GM18867 (cell line): ENCODE results near the gene HOXD8.

Source experiments
- ATAC-seq: cut with Tn5 transposase; IDR thresholded peaks from one replicate; pipeline ENCODE4 v1.9.1; 2021; ENCODE audit warnings: mild to moderate bottlenecking, moderate library complexity; ENCODE audit not compliant: unreplicated experiment

HOXD8 gene

DNA sequence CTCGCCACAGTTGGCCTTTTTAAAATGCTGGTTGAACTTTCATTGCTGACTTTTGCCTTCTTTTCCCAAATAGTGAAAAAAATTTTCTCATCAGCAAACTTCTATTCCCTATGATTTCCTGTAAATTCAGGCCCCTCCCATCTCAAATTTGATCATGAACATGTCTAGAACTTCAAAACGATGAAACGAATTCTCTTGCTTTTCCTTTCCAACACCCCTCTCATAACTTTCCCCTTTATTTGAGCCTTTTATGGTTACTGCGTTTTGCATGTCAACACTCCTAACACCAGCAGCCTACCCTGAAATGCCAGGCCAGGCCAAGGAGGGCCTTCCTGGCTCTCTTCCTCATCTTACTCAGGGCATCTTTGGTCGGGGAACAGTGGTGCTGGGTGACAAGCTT is 38.6 kb upstream of the HOXD8 start:
- no peak for ATAC-seq

- ATAC-seq = no peak
Measured at GRCh38 chr2:176091329-176092258, 37.9 kb upstream of the HOXD8 start.

GRCh38 chr2:176092270-176093144 is 37.0 kb upstream of the HOXD8 start, which contains the start of gene HOXD13:
Gene HOXD13 (plus strand): TSS chr2:176092721. CDS start chr2:176092891, 170 bp downstream.
- no peak for ATAC-seq

GRCh38 chr2:176093145-176093897 is 36.2 kb upstream of the HOXD8 start:
- no peak for ATAC-seq

- ATAC-seq = no peak
Measured at GRCh38 chr2:176093898-176094249, 35.6 kb upstream of the HOXD8 start.

DNA sequence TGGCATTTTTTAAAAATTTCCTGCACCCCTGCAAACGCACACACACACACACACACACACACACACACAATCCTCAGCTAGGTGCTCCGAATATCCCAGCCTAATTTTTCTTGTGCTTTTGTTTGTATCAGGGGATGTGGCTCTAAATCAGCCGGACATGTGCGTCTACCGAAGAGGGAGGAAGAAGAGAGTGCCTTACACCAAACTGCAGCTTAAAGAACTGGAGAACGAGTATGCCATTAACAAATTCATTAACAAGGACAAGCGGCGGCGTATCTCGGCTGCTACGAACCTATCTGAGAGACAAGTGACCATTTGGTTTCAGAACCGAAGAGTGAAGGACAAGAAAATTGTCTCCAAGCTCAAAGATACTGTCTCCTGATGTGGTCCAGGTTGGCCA is 35.2 kb upstream of the HOXD8 start:
- ATAC-seq = no peak

- ATAC-seq = no peak
Measured at GRCh38 chr2:176095421-176095820, 34.1 kb upstream of the HOXD8 start.

GRCh38 chr2:176096243-176096985 is 33.1 kb upstream of the HOXD8 start:
- ATAC-seq = no peak

DNA sequence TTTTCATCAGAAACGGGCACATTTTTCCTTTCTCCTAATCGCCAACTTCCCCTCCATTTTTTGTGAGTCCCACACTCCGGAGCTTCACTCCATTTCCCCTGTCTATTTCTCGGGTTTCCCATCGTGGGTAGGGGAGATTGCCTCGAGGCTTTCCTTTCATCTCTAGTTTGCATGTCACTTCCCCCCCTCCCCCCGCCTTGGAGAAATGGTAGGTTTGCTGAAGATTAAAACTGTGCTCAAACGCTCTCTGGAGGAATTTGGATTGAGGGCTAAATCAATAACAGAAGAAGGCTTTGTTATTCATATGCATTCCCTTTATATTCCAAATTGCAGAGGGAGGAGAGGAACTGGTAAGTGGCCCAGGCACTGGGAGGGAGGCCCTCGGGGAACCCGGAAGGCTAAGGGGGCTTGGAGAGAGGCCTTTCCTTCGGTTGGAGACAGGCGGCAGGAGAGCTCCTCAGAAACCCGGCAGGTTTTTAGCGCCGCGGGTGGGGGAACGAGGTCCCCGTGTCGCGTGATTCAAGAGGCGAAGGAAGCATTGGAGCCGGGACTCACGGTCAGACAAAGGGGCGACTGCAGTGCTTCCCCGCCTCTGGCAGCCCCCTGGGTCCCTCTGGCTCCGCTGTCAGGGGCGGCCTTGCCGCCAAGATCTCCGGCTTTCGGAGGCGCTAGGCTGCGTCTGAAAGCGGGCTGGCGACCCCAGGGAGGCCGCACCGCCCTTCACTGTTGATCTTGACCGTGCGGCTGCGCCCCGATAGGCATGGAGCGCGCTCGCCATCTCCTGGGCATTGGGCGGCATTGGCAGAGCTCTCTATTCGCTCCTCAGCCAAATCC is 32.3 kb upstream of the HOXD8 start:
- ATAC-seq = peak; percentile 97

DNA sequence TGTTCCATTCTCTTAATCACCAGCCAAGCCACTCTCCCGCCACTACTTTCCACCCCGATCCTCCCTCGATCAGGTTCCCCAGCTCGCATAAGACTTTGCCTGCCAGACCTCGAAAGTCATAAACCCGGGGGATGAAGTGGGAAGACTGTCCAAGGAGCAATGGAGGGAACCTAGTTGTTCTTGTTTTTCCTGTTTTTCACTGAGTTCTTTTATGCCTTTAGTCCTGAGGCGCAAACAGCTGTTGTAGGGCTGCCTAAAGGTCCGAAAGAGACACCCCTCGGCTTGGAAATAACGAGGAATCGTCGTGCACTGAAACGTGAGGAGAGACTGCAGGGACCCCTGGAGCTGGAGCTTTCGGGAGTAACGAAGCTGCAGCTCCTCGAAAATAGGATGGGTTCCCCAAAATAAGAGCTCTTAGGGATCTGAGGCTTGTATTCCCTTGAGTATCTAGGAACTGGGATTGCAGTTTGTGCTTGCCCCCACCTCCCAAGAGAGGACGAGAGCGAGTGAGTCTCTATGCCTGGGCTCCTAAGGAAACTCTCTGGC is 31.6 kb upstream of the HOXD8 start:
- ATAC-seq = no peak

GRCh38 chr2:176098366-176099158 is 30.9 kb upstream of the HOXD8 start:
- ATAC-seq = no peak

- no peak for ATAC-seq
Measured at GRCh38 chr2:176099159-176099727, 30.3 kb upstream of the HOXD8 start.

GRCh38 chr2:176099728-176100546 is 29.6 kb upstream of the HOXD8 start, which contains the start of gene HOXD12:
Gene HOXD12 (plus strand): TSS chr2:176099795. CDS start chr2:176099802, 7 bp downstream.
- ATAC-seq = no peak

DNA sequence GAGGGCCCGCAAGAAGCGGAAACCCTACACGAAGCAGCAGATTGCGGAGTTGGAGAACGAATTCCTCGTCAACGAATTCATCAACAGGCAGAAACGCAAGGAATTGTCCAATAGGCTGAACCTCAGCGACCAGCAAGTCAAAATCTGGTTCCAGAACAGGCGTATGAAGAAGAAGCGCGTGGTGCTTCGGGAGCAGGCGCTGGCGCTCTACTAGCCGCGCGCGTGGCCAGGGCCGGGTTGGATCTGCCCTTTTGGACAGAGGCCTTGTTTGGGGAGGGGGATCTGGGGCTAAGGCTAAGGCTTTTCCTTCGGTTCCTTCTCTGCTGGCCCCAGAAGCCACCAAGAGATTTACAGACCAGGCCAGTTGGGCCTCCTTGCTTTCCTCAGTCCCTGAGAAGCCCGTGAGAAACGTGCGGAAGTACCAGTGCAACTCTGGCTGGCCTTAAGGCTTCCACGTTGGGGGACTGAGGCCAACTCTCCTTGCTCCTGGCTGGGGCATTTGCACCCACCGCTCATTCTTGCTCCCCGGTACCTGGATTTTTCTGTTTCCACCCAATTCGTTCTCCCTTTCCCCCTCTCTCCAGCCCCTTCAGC is 28.9 kb upstream of the HOXD8 start:
- no peak for ATAC-seq

- no peak for ATAC-seq
Measured at GRCh38 chr2:176101216-176101830, 28.2 kb upstream of the HOXD8 start.

GRCh38 chr2:176101842-176102241 is 27.7 kb upstream of the HOXD8 start:
- ATAC-seq = no peak
